GM12878 (cell line): Measurements from ENCODE around the gene DDX20. TPM values are rescaled to one million over a fixed set of nuclear protein-coding genes. Genes with fewer than 3 reads are reported as not detected.

Source experiments
- polyA plus RNA-seq, 11 experiments: library from polyadenylated mRNA; depleted of rRNA in 4 of 11; unstranded in 6 of 11; stranded (reverse) in 5 of 11; fragments of >200 nt; fragmentation: Nextera tagmentation in 4 of 11; fragmentation: Illumina TruSeq in 1 of 11; extraction: Ambion mirVana in 4 of 11; extraction: Trizol in 1 of 11; gene quantifications; 1 replicate in 1 of 11; 2 replicates in 10 of 11; pipeline versions ENCODE4 v1.2.1 to v1.2.3, GENCODE V29; 2011 to 2016; ENCODE audit warnings: inconsistent platforms in 2 of 11, missing spikeins in 2 of 11, low read depth in 1 of 11
- small RNA-seq: library from RNA; depleted of rRNA; stranded (forward); fragments of <200 nt; gene quantifications from one replicate; pipeline ENCODE3, GENCODE V24; 2014
- total RNA-seq, 4 experiments: library from RNA; depleted of rRNA in 3 of 4; stranded (reverse); fragments of >200 nt in 3 of 4; fragmentation: Illumina TruSeq in 1 of 4; extraction: Trizol in 1 of 4; gene quantifications; 2 replicates each; pipeline versions ENCODE4 v1.2.1 to v1.2.3, GENCODE V29; 2013 to 2021

Gene DDX20
- total and polyA plus RNA-seq, 10 of the 15 experiments (the other 5 are each of a cell fraction or from before 2014, with no cell fraction given): 7.2 to 30.6 (median 25.1) TPM

Small RNAs within 50 kb of the gene (small RNA-seq; reads per million reads assigned to genes)
- gene INKA2: 1.0 reads per million, percentile 33 among the genes with 10 or more reads in this experiment

Other genes with a start within 250 kb of the DDX20 start
- gene RAP1A, start 136.1 kb upstream of the DDX20 start, total RNA-seq (2014; rRNA removed): 41.6 and 53.4 TPM in 2 replicates
- 38.4 and 42.2 TPM in 2 replicates for gene RAP1A, start 136.1 kb upstream of the DDX20 start, total RNA-seq (2014; rRNA removed; fragmentation: Illumina TruSeq; extraction: Trizol)
- gene RAP1A, start 136.1 kb upstream of the DDX20 start, total RNA-seq (2021): 141 TPM in 2 replicates
- 141 and 206 TPM in 2 replicates for gene RAP1A, start 136.1 kb upstream of the DDX20 start, polyA plus RNA-seq (2011; rRNA removed)
- 213 and 259 TPM in 2 replicates for gene RAP1A, start 136.1 kb upstream of the DDX20 start, polyA plus RNA-seq (2014; fragmentation: Illumina TruSeq; extraction: Trizol)
- gene RAP1A, start 136.1 kb upstream of the DDX20 start, polyA plus RNA-seq (2014; fragmentation: Nextera tagmentation; extraction: Ambion mirVana): 10 to 100 TPM; 71.8 to 93.7 TPM
- gene RAP1A, start 136.1 kb upstream of the DDX20 start, polyA plus RNA-seq (2014; rRNA removed): 86.4 and 106 TPM in 2 replicates
- gene RAP1A, start 136.1 kb upstream of the DDX20 start, polyA plus RNA-seq (2016; fragmentation: Nextera tagmentation; extraction: Ambion mirVana): 10 to 100 TPM; 76.7 to 78.4 TPM
- gene INKA2, start 16.5 kb upstream of the DDX20 start, total RNA-seq (2014; rRNA removed): 0.96 and 2.3 TPM in 2 replicates
- 1.3 and 2.0 TPM in 2 replicates for gene INKA2, start 16.5 kb upstream of the DDX20 start, total RNA-seq (2014; rRNA removed; fragmentation: Illumina TruSeq; extraction: Trizol)
- 4.7 and 5.1 TPM in 2 replicates for gene INKA2, start 16.5 kb upstream of the DDX20 start, total RNA-seq (2021)
- 0.68 and 0.85 TPM in 2 replicates for gene INKA2, start 16.5 kb upstream of the DDX20 start, polyA plus RNA-seq (2011; rRNA removed)
- 0.96 TPM in 1 of 2 replicates, not detected in the other for gene INKA2, start 16.5 kb upstream of the DDX20 start, polyA plus RNA-seq (2014; fragmentation: Illumina TruSeq; extraction: Trizol)
- gene INKA2, start 16.5 kb upstream of the DDX20 start, polyA plus RNA-seq (2014; fragmentation: Nextera tagmentation; extraction: Ambion mirVana): under 1 TPM in 1 of 2 experiments, not detected in 1; 0.38 TPM
- gene INKA2, start 16.5 kb upstream of the DDX20 start, polyA plus RNA-seq (2014; rRNA removed): 1.7 and 2.0 TPM in 2 replicates
- 1 to 10 TPM; 3.0 to 3.8 TPM for gene INKA2, start 16.5 kb upstream of the DDX20 start, polyA plus RNA-seq (2016; fragmentation: Nextera tagmentation; extraction: Ambion mirVana)
- not detected in 2 replicates for gene KCND3, start 233.8 kb downstream of the DDX20 start, total RNA-seq (2014; rRNA removed)
- not detected in 2 replicates for gene KCND3, start 233.8 kb downstream of the DDX20 start, total RNA-seq (2014; rRNA removed; fragmentation: Illumina TruSeq; extraction: Trizol)
- not detected in 2 replicates for gene KCND3, start 233.8 kb downstream of the DDX20 start, total RNA-seq (2021)
- gene KCND3, start 233.8 kb downstream of the DDX20 start, polyA plus RNA-seq (2011; rRNA removed): not detected in 2 replicates
- not detected in 2 replicates for gene KCND3, start 233.8 kb downstream of the DDX20 start, polyA plus RNA-seq (2014; fragmentation: Illumina TruSeq; extraction: Trizol)
- gene KCND3, start 233.8 kb downstream of the DDX20 start, polyA plus RNA-seq (2014; fragmentation: Nextera tagmentation; extraction: Ambion mirVana): under 1 TPM in 1 of 2 experiments, not detected in 1; 0.02 TPM
- gene KCND3, start 233.8 kb downstream of the DDX20 start, polyA plus RNA-seq (2014; rRNA removed): not detected in 2 replicates
- not detected for gene KCND3, start 233.8 kb downstream of the DDX20 start, polyA plus RNA-seq (2016; fragmentation: Nextera tagmentation; extraction: Ambion mirVana)